Left lobe of liver (tissue), 2 donors: ENCODE data around the gene FARP1. TPM values are rescaled to one million over a fixed set of nuclear protein-coding genes. Genes with fewer than 3 reads are reported as not detected.

Source experiments
- ATAC-seq: fragments of 200-7000 bp; cut with Tn5 transposase; one replicate; pipeline ENCODE4 v1.9.1; 2020; ENCODE audit warnings: mild to moderate bottlenecking, moderate library complexity
- DNase-seq: peaks from one replicate; pipeline ENCODE4 v3.0.0-alpha.2; 2020; ENCODE audit warnings: low spot score
- total RNA-seq: library from RNA; stranded (reverse); gene quantifications from one replicate; pipeline ENCODE4 v1.2.1, GENCODE V29; 2021
- donor health status: DM: no; HTN: no; CAD: no; lungs with moderate emphysema.
- donor health status: DM: no; HTN: yes; CAD: no.

The FARP1 gene
- total RNA-seq, 1 donor from 2014 or later: 78.8 TPM

DNA sequence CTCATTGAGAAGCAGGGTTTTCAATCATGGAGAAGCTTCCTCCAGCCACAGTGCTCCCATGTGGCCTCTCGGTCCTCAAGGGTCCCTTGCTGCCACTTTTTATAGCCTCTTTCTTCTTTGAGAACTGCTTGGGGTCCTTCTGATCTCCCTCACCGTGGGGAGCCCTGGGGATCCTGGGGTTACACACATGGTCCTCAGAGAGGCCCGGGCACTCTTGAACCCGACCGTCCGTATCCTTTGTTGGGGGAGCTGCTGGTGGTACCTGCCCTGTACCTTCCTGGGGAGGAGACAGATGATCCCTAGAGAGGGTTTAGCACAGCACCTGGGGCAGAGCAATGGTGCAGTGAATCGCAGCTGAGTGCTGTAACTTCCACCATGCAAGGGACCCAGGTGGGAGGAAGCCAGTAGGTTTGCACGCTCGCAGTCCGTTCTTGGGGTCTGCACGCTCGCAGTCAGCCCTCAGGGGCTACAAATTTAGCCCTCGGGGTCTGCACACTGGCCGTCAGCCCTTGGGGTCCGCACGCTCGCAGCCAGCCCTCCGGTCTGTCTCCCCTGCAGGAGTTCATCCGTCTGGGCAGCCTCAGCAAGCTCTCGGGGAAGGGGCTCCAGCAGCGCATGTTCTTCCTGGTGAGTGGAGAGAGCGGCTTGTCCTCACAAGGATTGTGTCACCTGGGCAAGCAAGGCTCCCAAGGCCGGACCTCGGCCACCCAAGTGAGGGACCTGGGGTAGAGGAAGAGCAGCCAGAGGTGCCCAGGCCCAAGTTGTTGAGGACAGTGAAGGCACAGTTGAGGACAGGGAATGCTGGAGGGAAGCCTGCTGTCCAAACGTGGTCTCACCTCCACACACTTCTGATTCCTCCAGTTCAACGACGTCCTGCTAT lies 295.6 kb downstream of the FARP1 start:
- no peak for DNase-seq
- ATAC-seq: no peak

DNA sequence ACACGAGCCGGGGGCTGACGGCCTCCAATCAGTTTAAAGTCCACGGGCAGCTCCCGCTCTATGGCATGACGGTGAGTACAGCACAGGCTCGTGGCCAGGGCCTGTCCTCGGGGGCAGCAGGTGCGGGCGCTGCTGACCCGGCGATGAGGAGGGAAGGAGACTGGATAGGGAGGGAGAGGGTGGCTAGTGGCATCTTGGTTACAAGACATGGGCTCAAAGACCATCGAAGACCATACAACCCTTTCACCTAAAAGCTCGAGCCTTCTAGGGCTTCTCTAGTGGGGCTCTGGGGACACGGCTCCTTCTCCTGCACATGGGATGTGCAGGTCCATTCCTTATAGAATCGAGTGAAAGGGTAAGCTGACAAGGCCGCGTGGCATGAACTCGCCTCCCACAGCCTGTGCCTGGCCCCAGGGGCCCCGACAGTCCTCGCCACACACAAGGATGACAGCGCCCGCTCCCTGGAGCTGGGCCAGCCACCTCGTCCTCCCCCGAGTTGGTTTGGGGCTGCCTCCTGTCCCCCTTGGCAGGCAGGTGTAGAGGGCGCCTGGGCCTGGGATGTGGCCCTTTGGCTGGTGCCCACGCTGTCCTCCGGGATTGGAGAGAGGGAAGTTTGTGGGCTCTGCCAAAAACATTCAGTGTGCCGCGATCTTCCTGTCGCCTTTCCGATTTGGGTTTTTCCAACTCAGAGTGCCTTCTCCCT lies 296.4 kb downstream of the FARP1 start:
- no peak for ATAC-seq
- no peak for DNase-seq

DNA sequence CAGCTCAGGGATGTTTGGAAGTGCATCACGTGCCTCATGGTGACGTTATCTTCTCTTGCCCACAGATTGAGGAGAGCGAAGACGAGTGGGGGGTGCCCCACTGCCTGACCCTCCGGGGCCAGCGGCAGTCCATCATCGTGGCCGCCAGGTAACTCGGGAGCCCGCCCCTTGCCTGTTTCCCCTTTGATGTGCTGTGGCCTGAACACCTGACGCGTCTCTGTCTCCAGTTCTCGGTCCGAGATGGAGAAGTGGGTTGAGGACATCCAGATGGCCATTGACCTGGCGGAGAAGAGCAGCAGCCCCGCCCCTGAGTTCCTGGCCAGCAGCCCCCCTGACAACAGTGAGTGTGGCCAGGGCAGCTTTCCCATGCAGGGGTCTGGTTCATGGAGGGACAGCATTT lies 297.0 kb downstream of the FARP1 start:
- no peak for ATAC-seq
- DNase-seq: no peak

DNA sequence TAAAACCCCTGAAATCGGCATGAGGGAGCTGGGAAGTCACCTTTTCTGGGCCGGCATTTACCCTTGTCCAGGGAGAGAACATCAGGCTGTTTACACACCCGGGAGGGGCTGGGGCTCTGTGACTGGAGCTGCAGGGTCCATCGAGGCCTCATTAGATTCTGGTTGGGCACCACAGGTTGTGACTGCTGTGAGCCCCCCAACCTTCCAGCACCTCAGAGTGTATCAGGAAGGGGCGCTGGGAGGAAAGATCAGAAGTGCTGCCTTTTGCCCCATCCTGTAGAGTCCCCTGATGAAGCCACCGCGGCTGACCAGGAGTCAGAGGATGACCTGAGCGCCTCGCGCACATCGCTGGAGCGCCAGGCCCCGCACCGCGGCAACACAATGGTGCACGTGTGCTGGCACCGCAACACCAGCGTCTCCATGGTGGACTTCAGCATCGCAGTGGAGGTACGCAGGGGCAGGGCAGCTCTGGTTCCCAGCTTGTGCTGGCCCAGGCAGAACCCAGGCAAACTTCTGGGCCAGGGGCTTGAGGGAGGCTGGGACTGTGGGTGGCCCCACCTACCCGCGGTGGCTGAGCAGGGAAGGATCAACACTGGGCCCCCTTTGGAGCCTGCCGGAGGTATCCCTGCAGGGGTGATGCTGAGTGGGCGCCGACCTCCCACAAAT lies 297.6 kb downstream of the FARP1 start:
- DNase-seq: no peak
- no peak for ATAC-seq

DNA sequence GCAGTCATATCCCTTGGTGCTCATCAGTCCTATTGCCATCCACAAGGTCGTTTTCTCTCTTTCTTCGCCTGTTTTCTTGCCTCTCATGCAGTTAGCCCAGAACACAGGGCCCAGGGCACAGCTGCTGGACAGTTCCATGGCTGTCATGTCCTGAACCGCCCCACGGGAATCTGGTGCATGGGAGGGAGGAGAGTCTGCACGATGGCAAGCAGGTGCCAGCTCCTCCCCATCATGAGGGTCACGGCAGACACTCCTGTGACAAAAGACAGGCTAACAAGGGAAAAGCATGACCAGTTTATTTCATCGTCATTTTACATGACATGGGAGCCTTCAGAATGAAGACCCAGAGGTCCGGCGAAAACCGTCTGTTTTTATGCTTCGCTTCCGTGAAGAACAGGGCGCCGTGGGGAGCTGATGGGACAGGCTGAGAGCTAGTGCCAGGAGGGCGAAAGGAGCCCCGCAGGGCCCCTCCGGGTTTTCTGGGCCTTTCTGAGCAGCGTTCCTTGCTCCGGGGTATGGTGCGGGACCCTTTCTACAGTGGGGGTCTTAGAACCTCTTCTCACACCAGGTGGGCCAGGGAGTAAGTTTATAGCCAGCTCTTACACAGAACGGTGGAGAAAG lies 298.3 kb downstream of the FARP1 start:
- no peak for ATAC-seq
- no peak for DNase-seq

DNA sequence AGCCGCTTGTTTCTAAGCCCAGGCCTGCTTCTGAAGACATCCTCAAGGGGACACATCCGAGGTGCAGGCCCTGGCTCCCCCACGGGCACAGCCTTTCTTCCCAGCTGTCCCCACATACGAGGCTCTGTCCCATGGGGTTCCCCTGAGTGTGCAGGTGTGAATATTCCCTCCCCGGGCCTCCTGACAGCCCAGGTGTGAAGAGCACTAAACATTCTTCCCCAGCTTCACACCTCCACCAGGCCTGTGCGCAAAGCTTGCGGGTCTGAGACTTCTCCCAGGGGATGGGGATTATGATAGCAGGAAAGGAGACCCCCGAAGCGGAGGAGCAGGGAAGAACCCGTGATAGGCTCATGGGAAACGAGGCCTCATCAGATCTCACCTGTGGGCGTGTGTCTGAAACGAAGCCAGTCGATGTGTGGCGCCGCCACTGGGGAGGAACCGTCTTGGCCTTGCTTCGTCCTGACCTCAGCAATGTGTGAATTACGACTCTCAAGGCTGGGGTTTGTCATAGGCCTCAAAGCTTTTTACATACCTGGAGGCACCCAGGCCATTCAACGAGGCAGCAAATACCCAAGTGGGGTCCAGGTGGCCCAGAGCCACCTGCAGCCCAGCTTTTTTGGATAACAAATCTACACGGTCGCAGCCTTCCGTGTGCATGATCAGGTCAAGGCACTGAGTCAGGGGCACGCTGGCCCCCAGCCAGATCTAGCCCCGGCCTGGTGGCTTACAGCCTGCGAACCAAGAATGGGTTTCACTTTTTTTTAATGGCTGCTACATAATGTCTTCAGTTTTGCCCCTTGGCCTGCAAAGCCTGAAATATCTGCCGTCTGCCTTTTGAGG lies 299.7 kb downstream of the FARP1 start:
- DNase-seq: no peak

DNA sequence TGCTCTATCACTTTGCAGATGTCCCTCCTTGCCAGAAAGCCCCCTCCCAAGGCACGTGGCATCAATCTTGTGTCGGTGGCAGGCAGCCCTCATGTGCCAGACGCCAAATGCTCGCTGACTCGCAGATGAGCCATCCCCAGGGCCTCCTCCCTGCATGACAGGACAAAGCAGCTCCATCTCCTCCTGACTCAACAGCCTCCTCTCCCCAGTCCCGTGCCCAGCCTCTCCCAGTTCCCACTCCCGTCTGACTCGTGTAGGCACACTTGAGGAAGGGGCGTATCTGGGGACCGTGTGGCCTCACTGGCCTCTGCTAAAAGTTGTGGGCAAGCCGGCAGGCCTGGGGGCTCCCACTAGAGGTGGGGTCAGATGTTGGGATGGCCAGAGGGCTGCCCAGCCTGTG lies 300.4 kb downstream of the FARP1 start:
- DNase-seq (no peak), ATAC-seq (no peak)

More for the DNA sequence above, 299.7 kb downstream of the FARP1 start:
- no peak for ATAC-seq

DNA sequence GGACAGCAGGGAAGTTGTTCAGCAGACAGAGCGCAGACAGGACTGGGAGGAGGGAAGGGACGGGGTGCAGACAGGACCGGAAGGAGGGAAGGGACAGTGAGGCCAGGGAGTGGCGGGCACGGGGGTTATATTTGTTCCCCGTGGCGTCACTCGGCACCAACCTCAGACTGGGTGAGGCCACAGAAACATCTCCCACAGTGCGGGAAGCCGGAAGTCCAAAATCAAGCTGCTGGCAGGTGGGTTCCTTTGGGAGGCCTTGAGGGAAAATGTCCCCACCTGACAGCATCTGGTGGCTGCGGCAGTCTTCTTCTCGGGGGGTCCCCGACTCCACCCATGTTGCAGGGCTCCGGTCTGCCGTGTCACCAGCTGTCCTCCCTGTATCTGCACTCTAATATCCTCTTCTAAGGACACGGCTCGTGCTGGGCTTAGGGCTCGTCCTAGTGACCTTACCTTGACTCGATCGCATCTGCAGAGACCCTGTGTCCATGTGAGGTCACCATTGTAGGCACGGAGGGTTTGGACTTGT lies 301.0 kb downstream of the FARP1 start:
- ATAC-seq: no peak
- DNase-seq: no peak

DNA sequence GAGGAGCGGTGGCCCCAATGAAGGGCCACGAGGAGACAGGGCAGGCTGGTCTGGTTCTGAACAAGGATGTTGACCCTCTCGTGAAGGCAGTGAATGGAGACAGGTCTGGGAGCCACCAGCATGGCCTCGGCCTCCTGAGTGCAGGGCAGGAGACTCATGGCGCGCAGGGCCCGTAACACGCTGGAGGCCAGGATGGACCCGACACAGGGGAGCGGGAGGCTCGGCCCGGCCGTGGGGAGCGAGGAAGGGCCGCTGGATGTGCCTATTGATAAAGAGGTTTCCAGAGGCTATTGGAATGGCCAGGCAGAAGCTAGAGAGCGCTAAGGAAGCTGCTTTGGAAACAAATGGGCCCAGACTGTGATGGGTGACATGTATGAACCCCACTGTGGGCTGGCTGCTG lies 301.5 kb downstream of the FARP1 start:
- no peak for ATAC-seq
- no peak for DNase-seq

DNA sequence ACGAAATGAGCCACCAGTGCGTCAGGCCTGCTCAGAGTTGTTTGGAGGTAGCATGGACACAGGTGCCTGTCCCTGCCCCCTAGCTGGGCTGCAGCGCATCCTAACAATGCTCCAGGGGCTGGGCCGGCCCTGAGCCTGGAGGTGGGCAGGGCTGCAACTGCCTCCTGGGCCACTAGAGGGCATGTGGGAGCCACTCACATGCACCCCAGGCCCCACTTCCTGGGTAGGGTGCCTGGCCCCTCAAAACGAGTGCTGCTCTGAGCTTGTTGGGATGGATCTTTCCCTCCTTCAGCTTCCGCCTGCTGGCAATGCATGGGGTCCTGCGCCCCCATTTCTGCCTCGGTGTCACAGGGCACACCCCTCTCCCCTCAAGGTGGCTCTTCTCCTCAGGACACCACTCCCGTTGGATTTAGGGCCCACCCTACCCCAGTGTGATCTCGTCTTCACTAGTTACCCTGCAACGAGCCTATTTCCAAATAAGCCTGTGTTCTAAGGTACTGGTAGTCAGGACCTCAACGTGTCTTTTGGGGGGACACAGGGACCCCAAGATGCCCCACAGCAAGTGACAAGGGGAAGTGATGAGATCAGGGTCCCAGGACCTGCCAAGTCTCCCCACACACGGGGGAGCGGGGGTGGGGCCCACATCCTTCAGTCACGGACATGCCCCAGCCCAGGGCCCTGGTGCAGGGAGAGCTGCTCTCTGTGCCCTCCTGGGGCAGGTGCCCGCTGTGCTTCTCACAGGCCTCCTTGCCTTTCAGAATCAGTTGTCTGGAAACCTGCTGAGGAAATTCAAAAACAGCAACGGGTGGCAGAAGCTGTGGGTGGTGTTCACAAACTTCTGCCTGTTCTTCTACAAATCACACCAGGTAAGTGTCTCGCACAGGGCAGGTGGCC lies 302.7 kb downstream of the FARP1 start:
- DNase-seq: peak; percentile 71
- ATAC-seq: peak; percentile 89

DNA sequence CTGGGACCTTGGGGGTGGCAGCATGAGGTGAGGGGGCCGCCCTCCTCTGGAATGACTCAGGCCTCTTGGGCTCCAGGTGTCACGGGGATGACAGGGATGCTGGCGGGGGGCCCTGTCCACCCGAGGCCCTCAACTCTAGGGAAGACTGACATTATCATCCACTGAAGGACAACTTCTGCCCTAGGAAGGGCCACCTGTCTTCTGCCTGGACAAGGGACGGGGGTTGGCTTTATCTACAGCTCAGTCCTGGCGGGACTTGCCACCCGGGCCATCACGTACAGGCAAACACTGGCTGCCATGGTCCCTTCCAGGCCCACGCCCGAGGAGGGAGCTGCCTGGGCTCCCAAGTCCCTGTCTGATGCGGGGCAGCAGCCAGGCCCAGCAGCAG lies 303.3 kb downstream of the FARP1 start:
- ATAC-seq (no peak), DNase-seq (no peak)

DNA sequence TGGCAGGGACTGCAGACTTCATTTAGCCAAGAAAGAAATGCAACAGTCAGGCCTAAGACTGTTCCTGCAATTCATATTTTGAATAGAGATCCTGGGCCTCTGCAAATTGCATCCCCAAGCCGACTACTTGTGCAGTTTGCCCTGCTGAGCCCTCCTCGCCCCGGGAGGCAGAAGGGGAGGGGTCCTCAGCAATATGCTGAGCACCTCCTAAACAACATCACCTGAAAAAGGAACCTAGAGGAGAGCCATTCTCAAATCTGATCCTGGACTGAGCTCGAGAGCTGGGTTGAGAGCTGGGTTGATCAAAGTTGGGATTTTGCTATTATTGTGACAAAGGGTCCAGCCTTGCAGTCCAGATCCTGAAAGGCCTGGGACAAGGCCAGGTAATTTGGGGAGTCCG lies 304.2 kb downstream of the FARP1 start:
- DNase-seq (no peak), ATAC-seq (no peak)

DNA sequence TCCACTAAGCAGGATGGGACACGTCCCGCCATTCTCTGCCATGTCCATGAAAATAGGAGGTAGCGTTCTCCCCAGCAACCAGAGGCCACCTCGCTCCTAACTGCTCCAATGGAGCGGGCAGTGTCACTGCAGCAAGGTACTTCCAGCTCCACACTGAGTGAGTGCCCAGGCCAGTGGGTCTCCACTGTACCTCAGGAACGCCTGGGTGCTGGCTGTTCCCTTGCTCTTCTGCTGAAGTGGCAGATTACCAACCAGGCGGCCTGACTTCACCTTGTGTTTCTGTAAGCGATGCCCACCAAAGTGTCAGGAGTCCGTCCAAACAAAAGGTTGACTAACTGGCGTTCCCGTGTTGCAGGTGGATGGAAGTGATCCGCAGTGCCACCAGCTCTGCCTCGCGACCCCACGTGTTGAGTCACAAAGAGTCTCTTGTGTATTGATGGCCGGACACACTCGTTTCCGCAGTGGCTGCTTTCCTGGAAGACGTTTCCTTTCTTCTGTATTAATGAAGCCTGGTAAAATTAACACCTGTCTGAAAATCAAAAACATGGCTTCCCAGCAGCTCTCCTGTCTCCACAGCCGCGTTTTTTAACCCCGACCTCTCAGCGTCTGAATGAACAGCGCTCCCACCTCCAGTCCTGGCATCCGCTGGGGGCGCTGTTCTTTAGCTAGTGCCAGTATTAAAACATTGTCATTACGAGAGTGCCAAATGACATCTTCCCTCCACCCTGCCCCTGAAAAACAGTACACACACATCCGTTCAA lies 305.2 kb downstream of the FARP1 start:
- no peak for DNase-seq
- no peak for ATAC-seq

DNA sequence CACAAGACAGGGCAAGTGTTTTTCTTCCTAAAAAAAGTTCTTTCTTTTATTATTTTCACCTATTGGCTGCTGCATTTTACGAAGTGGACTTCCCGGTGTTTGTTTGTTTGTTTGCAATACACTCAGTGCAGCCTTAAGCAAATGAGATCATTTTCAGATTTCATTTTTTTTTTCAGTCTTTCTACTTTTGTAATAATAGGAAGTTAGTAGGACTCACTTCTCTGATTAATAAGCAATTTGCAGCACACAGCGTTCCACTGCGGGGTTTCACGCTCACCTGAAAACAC lies 305.7 kb downstream of the FARP1 start:
- ATAC-seq: no peak
- no peak for DNase-seq

DNA sequence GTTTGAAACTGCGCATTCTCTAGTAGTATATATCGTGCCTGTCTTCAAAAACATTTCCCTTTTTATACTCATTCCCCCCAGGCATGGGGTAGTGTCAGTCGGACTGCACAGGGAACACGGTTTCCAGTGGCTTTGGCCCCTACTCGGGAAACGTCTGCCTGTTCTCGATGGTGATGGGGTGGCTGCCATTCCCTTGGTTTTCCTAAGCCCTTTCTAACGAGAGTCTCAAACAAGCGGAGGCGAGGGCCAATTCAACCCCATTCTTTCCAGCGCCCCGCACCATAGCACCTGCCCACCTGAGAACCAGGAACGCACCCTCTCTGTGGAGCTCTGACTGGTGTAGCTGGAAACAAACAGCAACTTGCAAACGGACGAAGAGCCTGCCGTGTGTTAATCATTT lies 306.4 kb downstream of the FARP1 start:
- DNase-seq: no peak

DNA sequence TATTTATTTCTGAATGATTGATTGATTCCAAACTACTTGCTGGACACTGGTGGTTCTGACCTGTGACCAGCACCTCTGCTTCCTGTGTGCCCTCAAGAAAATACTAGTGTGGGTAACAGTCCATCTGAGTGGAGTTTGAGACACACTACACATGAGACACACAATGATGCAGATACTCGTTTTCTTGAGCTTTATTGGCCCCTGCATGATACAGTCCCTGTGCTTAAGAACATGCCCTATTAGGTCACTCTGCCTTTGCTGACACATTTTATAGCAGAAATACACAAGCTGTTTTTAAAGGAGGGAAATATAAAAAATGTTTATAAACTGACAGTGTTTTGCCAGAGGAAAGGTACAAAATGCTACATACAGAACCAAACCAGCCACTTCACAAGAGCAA lies 307.1 kb downstream of the FARP1 start:
- no peak for ATAC-seq
- no peak for DNase-seq

More for the DNA sequence above, 306.4 kb downstream of the FARP1 start:
- ATAC-seq: no peak

DNA sequence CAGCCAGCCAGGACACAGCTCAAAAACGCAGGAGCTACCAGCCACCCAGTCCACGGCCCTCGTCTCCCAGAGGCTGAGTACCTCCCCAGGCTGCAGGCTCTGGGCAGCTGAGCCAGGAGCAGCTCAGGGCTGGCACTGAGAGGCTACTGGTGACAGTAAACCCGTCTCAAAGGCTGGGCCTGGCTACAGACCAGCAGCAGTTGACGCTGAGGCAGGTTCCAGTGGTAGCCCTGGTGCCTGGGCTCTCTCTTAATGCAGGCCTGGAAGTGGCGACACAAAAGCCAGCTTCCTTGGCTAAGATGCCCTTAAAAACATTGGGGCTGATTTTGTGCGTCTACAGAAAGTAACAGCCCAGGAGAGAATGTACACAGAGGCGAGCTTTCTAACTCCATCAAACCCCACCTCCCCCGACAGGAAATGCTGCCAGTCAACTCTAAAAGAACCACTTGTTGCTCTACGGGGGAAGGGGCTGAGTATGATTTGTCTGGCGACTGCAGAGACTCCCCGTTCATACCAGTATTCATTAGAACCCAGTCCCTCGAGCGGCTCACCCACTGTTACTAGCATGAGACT lies 307.7 kb downstream of the FARP1 start:
- DNase-seq (no peak), ATAC-seq (peak; percentile 44)
